HG03521 (cell line): ENCODE results near the gene SERPIND1.
"Not testable (repeated sequence)": the region's sequence is repeated elsewhere in the genome, so short reads cannot be mapped to it uniquely, and the experiment has no call there.

Source experiments
- ATAC-seq: cut with Tn5 transposase; IDR thresholded peaks from one replicate; pipeline ENCODE4 v1.9.1; 2021; ENCODE audit warnings: mild to moderate bottlenecking, moderate library complexity; ENCODE audit not compliant: unreplicated experiment

SERPIND1 gene

GRCh38 chr22:20773793-20774212 lies at the start of gene SERPIND1:
SERPIND1 (plus strand) TSS chr22:20774113; CDS start chr22:20779313, 5,200 bp downstream.
- ATAC-seq, result no peak

DNA sequence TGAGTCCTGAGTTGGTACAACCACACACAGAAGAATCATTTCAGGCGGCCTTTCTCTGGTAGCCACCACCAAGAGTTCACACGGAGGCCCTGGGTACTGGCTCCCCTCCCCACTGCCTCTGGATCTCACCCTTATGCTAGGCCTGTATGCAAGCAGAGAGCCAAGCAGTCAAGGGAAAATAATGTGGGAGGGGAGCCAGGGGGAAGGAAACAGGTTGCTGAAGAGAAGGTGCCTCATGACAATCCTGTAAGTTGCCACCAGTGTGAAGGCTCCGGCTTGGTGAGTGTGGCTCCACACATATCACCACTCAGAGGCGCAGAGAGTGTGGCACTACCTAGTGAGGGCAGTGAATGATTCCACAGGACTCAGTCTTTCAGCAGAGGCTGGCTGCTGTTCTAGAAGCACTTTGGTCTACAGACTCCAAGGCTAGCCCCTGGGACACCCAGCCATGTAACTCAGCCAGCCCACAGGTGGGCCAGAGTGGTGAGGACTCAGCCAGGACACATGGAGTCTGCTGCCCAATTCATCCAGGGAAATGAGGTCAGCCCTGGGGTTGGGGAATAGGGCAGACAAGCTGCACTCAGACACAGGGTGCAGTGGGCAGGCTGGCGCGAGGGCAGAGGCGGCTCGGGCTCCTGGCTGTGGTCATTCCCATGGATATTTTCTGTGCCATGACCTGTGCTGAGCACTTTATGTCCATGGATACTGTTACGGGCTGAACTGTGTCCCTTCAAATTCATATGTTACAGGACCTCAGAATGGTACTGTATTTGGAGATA lies 49.0 kb upstream of the SERPIND1 start:
- ATAC-seq, result no peak

- no peak for ATAC-seq
Measured at GRCh38 chr22:20725987-20726558, 47.8 kb upstream of the SERPIND1 start.

DNA sequence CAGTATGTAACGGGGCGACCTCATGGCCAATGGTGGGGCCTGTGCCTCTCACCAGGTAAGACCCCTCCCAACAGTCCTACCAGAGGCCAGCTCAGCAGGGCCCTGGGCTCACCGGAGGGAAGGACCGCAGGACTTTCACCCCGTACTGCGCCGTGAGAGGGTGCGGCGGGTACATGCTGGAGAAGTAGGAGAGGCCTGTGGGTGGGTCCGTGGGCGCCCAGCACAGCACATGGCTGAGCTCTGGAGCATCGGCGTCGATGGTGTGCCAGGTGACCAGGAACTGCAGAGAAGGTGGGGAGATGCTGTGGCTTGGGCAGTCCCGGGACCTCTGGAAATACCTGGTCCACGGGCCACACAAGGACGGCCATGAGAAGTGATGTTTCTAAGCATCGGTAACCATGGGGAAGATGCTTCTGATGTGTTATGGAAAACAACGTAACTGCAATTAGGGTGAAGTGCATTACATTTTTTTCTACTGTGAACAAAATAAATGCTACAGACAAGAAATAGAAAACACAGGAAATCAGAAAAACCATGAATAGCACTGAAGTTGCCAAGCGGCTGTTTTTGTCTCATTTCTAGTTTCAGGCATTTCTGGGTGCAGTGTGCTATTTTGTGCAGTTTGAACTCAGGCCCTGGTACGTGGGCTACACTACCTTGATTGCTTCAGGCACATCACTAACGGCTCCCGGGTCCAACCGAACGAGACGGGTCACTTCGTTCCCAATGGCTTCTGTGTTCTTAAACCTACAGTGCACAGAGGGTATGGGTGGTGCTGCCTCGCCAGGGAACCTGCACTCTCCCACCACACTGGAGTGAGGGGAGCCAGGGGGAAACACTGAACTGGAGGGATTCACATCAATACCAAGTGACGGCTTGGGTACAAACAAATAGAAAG lies 46.5 kb upstream of the SERPIND1 start:
- no peak for ATAC-seq

- no peak for ATAC-seq
Measured at GRCh38 chr22:20728523-20729190, 45.3 kb upstream of the SERPIND1 start.

GRCh38 chr22:20729194-20729593 lies 44.7 kb upstream of the SERPIND1 start:
- no peak for ATAC-seq

- not testable (repeated sequence) for ATAC-seq
Measured at GRCh38 chr22:20732431-20732830, 41.5 kb upstream of the SERPIND1 start.

- ATAC-seq, result not testable (repeated sequence)
Measured at GRCh38 chr22:20735356-20736162, 38.4 kb upstream of the SERPIND1 start.

DNA sequence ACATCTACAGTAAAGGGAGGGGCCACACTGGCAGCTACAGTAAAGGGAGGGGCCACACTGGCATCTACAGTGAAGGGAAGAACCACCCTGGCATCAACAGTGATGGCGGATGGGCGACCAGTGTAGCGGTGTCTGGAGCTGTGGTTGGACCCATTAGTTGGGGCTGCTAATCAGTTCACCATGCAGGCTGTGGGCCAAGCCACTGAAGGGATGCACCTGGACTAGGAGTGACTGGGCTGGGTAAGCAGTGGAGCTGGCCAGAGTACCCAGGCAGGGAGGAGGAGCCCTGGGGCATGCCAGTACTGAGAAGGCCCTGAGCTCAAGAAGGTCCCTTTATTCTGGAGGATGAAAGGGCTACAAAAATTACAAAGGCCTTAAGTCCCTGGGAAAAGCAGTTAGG lies 37.0 kb upstream of the SERPIND1 start:
- ATAC-seq, result not testable (repeated sequence)

DNA sequence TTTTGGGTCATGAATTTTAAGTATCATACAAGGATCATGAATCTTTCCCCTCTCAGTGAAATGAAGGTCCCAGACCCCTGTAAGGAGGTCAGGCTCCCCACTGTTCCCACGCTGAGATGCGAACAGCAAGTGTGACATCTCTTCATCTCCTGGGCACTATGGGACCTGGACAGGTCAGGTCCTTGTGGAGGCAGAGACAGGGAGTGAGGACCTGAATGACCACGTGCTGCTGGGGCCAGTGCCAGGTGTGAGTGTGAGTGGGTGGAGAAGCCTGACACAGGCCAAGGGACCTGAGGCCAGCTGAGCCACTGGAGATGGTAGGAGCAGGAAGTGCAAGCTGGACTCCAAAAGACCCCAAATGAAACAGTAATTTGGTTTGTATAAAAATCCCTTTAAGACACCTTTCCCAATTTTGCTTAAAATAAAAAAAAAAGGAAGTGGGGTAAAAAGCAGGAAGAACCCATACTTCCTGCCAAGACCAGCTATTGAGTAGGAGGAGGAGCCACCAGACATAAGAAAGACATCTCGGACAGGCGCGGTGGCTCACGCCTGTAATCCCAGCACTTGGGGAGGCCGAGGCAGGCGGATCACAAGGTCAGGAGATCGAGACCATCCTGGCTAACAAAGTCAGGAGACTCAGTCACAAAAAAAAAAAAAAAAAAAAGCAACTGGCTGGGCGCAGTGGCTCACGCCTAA lies 35.4 kb upstream of the SERPIND1 start:
- no peak for ATAC-seq

GRCh38 chr22:20740222-20740951 lies 33.5 kb upstream of the SERPIND1 start:
- ATAC-seq, result no peak

DNA sequence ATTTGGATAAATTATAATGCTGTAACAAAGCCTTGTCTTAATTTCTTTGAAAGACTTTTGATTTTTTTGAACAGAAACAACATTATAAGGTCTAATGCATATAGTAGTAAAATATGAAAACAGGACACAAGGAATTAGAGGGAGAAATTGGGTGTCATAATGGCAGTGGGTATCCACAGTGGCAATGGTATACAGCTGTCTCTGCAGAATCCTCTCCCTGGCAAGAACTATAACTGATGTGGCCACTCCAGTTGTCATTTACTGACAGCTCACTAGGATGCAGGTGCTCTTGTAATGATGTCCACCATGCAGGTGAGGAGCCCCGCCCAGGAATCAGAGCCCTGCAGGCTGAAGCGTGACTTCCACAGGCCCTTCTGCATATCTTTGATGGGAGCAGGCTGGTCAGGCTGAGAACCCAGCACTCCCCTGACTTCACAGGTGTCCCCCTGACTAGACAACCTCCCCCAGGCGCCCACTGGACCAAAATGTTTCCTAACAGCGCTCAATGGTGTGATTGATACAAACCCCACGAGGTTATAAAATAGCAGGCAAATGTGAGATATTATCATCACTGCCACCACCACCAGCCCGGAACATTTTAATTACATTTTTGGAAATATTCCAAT lies 32.8 kb upstream of the SERPIND1 start:
- no peak for ATAC-seq

- ATAC-seq, result no peak
Measured at GRCh38 chr22:20741634-20742581, 32.0 kb upstream of the SERPIND1 start.

DNA sequence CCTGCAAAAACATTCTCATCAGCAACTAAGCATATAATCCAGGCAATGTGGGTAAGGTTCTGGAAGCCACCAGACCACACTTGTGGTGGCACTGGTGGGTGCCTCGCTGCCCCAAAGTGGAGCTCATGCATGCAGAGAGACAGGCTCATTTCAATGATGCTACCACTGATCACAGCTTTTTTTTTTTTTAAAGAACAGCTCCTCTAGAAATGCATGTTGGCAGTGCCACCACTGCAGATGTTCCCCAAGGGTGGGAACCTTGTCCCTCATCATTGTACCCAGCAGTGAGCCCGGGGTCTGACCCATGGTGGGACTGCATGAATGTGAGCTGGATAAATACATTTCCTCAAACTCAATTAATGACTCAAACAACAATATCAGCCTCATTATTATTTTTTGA lies 31.1 kb upstream of the SERPIND1 start:
- no peak for ATAC-seq

GRCh38 chr22:20744456-20744855 lies 29.5 kb upstream of the SERPIND1 start:
- ATAC-seq, result no peak

DNA sequence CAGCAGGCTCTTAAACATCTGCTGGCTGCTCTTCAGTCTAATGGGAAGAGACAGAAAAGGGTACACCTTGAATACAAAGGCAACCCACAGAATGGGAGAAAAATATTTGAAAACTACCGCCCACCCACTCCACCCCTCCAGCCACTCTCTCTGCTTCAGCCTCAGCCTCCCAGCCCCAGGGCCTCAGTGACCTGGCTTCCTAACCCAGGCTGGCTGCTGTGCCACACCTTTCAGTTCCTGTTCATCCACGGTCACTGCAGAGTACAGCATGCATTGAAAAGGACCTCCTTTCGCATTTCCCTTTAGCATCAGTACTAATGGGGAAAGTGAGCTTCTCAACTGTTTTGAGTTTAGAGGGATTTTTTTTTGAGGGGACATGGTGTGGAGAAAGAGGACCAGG lies 28.8 kb upstream of the SERPIND1 start:
- ATAC-seq, result no peak

DNA sequence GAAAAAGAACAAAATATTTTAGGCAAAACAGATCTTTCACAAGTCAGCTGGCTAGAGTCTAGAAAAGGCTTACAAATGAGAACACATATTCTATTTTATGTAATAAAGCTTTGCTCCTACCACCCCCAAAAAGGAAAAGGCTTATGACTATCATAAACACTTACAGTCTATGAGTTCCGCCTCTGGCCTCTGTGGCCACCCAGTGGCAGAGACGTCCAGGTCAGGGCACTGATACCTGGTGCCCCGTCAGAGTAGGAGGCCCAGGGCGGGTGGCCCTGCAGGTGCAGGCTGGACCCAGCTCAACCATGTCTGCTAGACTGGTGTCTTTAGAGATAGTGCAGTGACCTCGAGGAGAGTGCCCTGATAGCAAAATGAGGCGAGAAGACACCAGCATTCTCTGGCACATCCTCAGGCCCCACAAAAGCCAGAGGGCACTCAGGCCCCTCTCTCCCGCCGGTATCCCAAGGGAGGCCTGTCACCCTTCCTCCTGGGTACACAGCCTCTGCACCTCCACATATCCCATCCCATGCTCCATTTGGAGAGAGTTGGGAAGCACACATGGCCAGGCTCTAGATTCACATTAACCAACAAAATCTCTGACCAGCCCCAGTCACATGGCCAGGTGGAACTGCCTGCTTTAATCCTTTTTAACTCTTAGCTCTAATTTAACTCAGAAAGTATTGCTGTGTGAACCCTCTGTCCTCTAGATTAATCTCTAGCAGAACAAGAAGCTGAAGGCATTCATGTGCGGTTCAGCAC lies 27.3 kb upstream of the SERPIND1 start:
- no peak for ATAC-seq
